ENCODE results near the gene DICER1.

Gene DICER1

GRCh38 chr14:95057147-95057546 is 100.2 kb downstream of the DICER1 start:
- TF ChIP-seq CTCF (IDR thresholded peaks at IDR 0.05; ENCODE audit: low read depth, low read length, missing control alignments) = no peak
- in situ Hi-C loops (cut with HindIII; ENCODE audit: low sequenced_read_pairs) = no loop called here
- DNase-seq (ENCODE audit: low read depth) = no peak
- no peak overlapping the region for H3K4me3 ChIP-seq (ENCODE audit: low read depth, low read length)

GRCh38 chr14:95056476-95056875 is 100.9 kb downstream of the DICER1 start:
- no peak for TF ChIP-seq CTCF (IDR thresholded peaks at IDR 0.05; ENCODE audit: low read depth, low read length, missing control alignments)
- H3K4me3 ChIP-seq (ENCODE audit: low read depth, low read length) = no peak overlapping the region
- in situ Hi-C loops (cut with HindIII; ENCODE audit: low sequenced_read_pairs) = no loop called here
- no peak for DNase-seq (ENCODE audit: low read depth)

- in situ Hi-C loops (cut with HindIII; ENCODE audit: low sequenced_read_pairs) = no loop called here
- no peak for TF ChIP-seq CTCF (IDR thresholded peaks at IDR 0.05; ENCODE audit: low read depth, low read length, missing control alignments)
- no peak overlapping the region for H3K4me3 ChIP-seq (ENCODE audit: low read depth, low read length)
- no peak for DNase-seq (ENCODE audit: low read depth)
Observed at GRCh38 chr14:95055318-95055717, 102.0 kb downstream of the DICER1 start.

GRCh38 chr14:95054346-95055280 is 102.7 kb downstream of the DICER1 start:
- TF ChIP-seq CTCF (IDR thresholded peaks at IDR 0.05; ENCODE audit: low read depth, low read length, missing control alignments) = no peak
- DNase-seq (ENCODE audit: low read depth) = no peak
- no peak overlapping the region for H3K4me3 ChIP-seq (ENCODE audit: low read depth, low read length)
- in situ Hi-C loops (cut with HindIII; ENCODE audit: low sequenced_read_pairs) = no loop called here

GRCh38 chr14:95052016-95052585 is 105.2 kb downstream of the DICER1 start:
- no peak for TF ChIP-seq CTCF (IDR thresholded peaks at IDR 0.05; ENCODE audit: low read depth, low read length, missing control alignments)

GRCh38 chr14:95049952-95050351 is 107.4 kb downstream of the DICER1 start:
- DNase-seq (ENCODE audit: low read depth) = no peak
- H3K4me3 ChIP-seq (ENCODE audit: low read depth, low read length) = no peak overlapping the region
- in situ Hi-C loops (cut with HindIII; ENCODE audit: low sequenced_read_pairs) = no loop called here
- no peak for TF ChIP-seq CTCF (IDR thresholded peaks at IDR 0.05; ENCODE audit: low read depth, low read length, missing control alignments)

More at GRCh38 chr14:95052016-95052585, 105.2 kb downstream of the DICER1 start:
- in situ Hi-C loops (cut with HindIII; ENCODE audit: low sequenced_read_pairs) = no loop called here
- no peak overlapping the region for H3K4me3 ChIP-seq (ENCODE audit: low read depth, low read length)
- DNase-seq (ENCODE audit: low read depth) = no peak
